Activated CD4-positive, alpha-beta T cell treated with anti-CD3 and anti-CD28 coated beads, Interleukin-2, Interleukin-6, amounts not matched to agents 100 ng/mL and 50 ng/mL, durations not matched to agents 16 hours and 8 hours (primary cell): ENCODE results near the gene PRTFDC1.
"Not testable (repeated sequence)": the region's sequence is repeated elsewhere in the genome, so short reads cannot be mapped to it uniquely, and the experiment has no call there.

ENCODE experiments used
- DNase-seq: peaks from one replicate; pipeline ENCODE4 v3.0.0-alpha.2; 2020

PRTFDC1 gene, protein sequence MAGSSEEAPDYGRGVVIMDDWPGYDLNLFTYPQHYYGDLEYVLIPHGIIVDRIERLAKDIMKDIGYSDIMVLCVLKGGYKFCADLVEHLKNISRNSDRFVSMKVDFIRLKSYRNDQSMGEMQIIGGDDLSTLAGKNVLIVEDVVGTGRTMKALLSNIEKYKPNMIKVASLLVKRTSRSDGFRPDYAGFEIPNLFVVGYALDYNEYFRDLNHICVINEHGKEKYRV

DNA sequence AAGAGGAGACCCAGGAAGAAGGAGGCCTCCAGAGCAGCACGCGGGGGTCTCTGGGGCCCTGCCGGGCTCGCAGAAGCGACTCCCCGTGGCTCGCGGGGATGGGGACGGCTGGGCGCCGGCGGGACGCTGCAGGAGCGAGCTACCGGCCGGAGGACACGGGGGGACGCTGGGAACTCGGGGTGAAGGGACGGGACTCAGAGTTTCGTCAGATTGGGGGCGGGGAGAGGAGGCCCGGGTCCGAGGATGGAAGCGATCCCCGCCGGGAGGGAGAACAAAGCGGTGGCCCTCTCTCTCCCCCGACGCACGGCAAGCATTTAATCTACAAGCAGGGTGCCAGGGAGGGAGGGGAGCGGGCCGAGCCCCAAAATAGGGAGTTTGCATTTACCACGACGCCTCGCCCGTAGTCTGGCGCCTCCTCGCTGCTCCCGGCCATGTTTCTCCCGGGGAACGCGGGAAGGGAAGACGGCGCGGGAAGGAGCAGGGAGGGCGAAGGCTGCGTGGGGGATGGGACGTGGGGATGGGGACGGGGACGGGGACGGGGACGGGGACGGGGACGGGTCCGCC is at the start of gene PRTFDC1:
Gene PRTFDC1 (minus strand): TSS at position 464 of the 564 bp plus-strand sequence. CDS start 31 bp downstream, at position 433.
- peak; percentile 32 for DNase-seq

DNA sequence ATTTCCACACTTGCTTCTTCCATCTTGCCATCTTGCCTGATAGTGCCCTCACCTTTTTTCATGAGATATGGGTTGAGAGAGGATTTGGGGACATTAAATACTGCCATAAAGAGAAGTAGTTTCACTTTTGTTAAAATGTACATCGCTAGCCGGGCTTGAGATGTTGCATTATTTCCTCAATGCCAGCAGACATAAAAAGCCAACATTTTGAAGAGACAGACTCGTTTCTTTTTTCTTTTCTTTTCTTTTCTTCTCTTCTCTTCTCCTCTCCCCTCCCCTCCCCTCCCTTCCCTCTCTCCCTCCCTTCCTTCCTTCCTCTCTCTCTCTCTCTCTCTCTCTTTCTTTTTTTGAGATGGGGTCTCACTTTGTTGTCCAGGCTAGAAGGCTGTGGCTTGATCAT is 45.6 kb upstream of the PRTFDC1 start:
- DNase-seq = no peak

DNA sequence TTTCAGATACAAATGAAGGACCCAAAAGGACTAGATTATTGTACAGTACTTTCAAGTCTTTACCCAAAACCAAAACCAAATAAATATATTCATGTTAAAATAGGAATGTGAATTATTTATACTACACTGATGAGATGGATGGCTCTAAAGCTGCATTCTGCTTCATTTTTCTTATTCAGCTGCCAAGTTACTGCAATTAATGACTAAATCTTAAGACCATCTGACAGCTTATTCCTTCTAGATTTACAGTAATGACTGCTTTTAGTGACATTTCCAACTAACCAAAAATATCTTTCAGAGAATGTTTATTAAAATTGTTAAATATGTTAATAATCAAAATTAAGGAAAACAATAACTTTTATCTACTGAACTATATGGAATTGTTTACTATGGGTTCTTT is 42.7 kb upstream of the PRTFDC1 start:
- DNase-seq = no peak

DNA sequence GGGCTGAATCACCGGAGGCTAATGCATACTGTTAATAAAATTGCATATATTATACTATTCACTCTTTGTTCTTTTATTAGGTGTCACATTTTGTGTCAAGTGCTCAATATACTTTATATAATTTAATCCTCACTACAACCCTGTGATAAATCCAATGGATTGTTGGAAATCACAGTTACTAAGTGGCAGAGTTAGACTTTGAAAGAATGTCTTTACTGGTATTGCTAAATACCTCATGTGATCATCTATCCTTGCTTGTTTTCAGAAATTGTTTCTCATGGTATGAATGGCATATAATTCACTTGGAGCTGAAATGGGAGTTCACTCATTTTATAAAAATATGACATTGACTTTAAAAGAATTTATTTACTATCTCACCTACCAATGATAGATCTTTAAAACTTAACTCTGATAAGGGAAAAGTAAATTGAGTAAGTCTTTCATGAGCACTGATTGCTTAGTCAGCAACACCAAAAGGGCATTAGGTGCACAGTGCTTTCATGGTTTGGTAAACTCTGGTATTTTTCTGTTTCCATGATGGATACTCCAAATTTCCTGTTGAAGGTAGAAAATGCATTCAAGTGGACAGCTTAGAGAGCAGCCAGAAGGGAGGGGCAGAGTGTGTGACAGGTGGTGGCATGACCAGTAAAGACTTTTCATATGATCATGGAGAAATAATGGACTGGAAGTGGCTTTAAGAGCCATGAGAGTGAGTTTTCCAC is 41.0 kb upstream of the PRTFDC1 start:
- no peak for DNase-seq

DNA sequence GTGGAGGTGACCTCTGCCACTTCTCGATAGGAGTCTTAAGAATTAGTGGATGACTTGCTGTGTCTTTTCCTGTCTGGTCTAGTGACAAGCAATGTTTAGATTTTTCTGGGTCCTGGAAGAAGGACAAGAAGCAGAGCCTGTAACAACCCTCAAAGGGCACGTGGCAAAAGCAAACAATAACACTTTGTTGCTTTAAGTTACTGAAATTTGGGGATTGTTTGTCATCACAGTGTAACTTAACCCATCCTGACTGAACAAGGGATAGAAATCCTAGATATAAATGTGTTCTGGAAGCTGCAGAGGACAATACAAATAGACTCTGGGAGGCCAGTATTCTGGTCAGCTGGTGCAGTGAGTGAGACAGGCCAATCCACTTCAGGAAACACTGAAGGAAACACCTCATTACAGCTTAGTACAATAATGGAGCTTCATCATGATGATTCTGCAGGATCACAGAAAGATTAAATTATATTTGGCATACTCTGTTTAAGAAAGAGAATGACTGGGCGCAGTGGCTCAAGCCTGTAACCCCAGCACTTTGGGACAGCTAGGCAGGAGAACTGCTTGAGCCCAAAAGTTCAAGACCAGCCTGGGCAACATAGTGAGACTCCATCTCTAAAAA is 40.2 kb upstream of the PRTFDC1 start:
- DNase-seq = no peak

DNA sequence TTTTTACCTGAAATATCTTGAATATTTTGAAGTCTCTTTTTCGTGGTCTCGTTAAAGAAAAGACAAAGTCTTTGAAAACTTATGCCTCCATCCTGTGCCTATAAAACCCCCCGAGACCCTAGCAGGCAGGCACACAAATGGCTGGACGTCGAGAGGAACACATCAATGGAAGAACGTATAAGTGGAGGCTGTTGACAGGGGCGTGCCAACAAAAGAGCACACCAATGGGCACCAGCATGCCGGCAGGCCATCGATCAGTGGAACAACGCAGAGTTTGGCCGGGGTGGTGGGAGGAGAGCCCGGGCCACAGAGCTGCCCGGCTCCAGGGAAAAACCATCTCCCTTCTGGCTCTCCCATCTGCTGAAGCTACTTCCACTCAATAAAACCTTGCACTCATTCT is 38.9 kb upstream of the PRTFDC1 start:
- DNase-seq = no peak

DNA sequence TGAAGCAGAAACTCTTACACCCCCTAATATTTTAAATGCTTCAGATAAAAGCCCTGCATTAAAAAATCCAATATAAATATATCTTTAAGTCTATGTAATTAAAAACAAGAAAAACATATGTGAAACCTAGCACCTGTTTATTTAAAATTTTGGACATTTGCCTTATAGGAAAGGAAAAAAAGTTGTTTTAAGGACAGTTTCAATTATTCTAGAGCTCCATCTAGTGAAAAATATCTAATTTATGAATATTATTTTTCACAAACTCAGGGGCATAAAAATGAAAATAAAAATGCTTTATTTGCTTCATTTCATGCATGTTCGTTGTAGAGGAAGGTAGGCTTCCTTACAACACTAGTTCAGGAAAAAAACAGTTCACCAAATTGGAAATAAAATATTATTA is 37.5 kb upstream of the PRTFDC1 start:
- no peak for DNase-seq

DNA sequence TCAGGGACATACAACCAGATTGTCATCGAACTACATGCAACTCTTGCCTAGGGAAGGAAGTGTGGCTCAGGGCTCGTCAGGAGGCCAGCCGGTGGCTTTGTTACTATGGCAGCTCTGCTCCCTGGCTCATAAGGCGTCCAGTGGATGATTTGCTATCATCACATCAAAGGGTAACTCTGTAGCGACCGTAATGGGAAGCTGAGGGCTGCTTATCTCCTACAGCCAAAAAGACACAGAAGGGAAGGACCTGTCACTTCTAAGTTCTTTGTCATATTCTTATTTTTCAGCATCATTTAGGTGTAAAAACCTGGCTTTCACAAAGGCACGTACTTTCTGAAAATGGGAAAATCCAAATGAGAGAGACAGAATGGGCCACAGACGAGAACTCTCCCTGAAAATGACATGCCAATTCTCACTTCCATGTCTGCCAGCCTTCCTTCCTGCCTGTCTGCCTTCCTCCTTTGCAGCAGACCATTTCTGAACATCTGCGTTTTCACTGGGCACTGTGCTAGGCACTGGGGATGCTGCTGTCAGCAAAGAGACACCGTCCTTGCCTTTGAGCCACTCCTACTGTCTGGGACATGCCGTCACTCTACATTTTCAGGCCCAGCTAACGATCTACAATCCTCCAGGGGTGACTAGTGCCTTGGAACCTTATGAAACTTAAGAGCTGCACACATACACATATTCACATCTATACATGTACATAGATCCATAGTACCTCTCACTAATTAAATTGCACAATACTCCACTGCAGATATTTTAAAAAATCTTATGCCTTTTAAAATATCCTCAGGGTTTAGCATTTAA is 36.6 kb upstream of the PRTFDC1 start:
- no peak for DNase-seq

DNA sequence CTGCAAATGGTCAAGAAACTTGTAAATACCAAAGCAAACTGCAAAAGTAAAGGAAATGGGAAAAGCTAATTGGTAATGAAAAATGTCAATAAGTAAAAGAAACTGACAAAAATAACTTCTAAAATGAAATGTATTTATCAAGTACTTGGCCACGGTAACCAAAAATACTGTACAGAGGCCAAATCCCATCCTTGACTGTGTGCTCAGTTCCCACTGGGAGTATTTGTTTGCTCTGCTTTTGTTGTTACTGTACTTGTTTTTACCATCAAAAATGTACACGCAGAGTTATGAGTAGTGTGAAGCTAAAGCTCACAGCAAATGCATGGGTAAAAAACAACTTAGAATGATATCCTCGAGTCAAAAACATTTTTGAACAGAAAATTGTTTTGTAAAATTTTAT is 32.5 kb upstream of the PRTFDC1 start:
- no peak for DNase-seq

DNA sequence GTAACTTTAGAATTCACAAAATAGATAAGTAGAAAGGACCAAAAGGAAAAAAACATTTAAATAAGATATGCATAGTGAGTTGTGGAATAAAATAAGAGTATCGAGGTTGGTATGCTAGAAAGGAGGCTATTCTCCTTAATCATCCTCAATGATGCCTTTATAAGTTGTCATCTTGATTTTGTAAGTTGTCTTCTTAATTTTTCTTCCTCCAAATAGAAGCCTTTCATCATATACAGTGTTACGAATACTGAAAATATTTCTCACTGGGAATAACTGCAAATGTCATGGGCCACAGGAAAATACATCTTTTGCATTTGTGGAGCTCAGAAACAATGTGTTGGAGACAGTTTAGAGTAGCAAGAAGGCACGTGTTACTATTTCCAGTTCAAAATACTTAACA is 31.5 kb upstream of the PRTFDC1 start:
- no peak for DNase-seq

DNA sequence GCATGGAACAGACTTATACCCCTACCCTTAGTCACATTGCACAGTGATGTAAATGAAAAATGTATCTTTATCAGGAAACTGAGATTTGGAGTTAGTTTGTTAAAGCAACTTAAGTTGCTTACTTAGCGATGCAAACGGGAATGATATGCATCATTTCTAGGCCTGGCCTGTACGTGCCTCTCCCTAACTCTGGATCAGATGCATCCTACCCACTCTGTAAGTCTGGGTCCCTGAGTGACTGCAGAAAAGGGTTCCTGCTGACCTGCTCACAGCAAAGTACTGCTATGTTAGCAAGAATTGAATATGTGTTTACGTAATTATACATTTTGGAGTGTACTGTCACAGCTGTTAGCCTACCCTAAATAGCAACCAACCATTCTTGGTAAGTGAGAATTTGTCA is 30.7 kb upstream of the PRTFDC1 start:
- DNase-seq = no peak

DNA sequence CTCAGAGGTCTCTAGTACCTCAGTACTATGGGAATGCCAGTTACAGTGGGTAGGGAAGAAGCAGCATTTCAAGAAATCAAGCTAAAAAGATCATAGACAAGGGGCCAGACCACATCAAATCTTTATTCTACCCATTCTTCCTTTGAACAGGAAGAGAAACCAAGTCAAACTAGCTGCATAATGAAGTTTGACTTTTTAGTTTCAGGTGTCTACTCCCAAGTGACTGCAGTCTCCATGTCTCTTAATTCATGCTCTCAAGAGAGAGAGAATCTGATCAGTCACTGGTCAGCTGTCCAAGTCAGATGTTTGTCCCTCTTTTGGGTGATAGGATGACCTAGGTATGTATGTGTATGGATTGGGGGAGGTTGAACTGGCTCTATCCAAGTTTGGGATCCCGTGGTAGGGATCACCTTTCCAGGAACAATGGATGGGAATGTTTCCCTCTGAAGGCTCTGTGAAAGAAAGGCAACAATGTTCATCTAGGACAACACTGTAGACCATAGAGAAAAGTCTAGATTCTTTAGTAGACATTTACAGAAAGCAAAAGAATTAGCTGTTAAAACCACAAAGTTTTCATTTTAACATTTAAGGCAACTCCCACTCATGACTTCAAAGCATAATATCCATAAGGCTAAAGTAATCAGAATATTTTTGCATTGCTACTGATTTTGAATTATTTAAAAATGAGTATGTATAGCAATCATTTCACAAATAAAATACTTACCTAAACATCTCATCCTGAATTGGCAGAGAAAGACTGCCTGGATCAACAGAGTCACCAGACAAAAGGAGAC is 30.1 kb upstream of the PRTFDC1 start:
- DNase-seq = no peak

DNA sequence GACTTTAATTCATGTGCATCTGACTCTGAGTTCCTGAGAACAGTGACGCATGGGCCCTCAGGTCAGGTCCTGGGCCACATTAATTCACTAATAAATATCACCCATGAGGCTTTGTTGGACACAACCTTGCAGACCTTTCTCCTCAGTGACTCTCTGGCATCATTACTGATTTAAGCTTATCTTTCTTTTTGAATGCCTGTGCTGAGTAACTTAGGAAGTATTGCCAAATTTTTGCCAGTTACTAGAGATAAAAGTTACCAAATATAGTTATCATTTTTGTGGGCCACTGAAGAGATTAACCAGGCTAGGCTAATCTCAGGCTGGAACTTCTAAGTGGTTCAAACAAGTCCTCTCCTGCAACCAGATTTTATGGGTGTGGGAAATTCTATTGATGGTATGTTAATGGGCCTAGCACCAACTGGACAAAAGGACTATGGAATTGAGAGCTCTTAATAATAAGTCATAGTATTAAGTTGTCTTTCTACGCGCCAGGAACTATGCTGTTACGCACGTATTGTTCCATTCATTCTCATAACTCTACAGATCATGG is 28.8 kb upstream of the PRTFDC1 start:
- DNase-seq = no peak

DNA sequence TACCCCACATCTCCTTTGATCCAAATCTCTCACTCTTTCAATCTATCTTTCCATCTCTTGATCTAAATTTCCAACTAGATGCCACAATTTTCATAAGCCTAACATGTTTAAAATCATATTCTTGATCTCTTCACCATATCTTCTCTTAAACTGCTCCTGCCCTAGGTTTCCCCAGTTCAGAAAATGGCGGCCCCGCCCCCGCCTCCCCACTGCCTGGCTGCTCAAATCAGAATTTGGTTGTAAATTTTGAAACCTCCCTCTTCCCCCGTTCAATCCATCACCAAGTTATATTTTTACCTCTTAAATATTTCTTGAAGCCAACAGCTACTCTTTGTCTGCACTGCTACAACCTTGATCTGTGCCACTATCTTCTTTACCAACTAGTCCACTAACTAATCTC is 27.3 kb upstream of the PRTFDC1 start:
- DNase-seq = no peak

DNA sequence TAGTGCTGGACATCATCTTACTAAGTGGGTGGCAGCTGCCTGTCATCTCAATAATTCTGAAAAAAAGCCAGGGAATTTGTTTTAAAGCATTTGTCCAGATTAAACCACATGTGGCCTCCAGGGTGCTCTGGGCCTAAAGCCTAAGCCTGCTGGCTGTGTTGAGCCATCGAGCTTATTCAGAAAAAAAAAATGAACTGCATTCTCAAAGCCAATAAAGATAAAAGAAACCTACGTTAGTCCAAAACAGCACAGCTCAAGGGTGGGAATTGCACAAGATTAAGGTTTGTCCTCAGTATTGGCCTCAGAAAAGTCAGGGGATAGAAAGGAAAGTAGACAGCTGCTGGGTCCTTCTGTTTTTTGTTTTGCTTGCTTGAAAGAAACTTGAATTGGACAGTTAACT is 22.6 kb upstream of the PRTFDC1 start:
- no peak for DNase-seq

DNA sequence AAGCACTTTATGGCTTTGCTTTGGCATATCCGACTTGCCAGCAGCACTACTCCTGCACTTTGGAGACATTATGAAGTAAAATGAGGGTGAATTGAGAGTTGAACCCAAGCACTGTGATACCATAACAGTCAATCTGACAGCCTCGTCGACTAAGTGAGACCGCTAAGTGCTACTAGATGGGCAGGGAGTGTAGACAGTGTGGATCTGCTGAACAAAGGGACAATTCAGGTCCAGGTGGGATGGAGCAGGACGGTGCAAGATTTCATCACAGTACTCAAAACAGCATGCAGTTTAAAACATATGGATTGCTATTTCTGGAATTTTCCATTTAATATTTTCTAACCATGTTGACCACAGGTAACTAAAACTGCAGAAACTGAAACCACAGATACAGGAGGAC is 20.8 kb upstream of the PRTFDC1 start:
- DNase-seq = no peak

DNA sequence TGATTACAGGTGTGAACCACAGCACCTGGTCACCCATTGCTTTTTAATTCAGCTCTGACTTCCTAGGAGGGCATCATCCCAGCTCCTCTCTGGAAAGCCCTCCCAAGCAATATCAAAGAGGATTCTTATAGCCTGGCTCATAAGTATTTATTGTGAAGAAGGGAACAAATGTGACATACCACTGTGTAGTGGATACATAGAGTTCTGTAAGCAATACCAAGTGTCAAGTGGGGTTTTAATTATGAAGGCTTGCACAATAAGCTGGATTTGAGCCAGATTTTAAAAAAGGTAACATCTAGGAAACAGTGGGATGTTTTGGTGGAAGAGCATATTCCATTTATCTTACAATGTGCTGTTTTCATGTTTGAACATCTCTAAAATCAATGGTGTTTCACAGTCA is 19.0 kb upstream of the PRTFDC1 start:
- no peak for DNase-seq

DNA sequence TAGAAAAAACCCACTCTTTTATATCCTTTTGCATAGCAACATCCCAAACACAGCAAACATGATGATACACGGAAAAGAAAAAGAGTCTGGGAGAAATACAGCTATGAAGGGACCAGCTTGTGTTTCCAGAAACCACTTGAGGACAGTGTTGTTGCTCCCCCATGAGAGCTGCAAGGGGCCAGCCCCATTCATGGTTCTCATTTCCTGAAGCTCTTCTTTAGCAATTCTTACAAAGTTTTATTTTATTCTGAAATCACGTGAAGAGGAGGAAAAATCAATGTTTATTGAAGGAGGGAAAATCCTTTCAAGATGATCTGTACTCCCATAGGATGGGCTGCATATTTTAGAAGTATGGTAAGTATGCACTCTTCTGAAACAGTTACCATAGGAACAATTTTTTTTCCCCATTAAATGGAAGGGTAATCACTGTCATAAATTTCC is 17.5 kb upstream of the PRTFDC1 start:
- no peak for DNase-seq

DNA sequence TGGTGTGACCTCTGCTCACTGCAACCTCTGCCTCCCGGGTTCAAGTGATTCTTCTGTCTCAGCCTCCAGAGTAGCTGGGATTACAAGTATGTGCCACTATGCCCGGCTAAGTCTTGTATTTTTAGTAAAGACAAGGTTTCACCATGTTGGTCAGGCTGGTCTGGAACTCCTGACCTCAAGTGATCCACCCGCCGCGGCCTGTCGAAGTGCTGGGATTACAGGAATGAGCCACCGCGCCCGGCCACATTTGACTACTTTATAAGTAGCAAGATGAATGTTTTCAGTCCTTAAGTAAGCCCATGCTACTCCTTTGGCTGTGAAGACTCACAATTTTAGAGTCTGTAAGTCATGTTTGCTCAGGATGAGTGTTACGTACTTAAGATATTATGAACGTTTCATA is 16.5 kb upstream of the PRTFDC1 start:
- DNase-seq = not testable (repeated sequence)

DNA sequence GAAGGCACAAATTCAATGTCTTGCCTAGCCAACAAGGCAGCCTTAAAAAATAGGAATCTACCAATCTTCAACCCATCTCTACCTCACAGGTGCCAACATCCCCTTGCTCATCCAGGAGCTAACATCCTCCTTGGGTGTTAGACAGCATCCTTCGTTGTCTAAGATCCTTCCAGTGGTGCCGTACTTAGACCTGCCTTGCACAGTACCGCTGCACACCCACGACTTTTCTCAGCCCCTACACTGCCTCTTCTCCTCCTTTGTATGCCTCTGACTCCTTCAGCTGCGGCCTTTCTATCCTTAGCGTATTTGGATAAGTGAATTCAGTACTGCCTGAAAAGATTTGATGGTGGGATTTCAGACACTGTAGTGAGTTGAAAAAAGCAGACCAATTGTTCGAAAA is 15.9 kb upstream of the PRTFDC1 start:
- DNase-seq = no peak

DNA sequence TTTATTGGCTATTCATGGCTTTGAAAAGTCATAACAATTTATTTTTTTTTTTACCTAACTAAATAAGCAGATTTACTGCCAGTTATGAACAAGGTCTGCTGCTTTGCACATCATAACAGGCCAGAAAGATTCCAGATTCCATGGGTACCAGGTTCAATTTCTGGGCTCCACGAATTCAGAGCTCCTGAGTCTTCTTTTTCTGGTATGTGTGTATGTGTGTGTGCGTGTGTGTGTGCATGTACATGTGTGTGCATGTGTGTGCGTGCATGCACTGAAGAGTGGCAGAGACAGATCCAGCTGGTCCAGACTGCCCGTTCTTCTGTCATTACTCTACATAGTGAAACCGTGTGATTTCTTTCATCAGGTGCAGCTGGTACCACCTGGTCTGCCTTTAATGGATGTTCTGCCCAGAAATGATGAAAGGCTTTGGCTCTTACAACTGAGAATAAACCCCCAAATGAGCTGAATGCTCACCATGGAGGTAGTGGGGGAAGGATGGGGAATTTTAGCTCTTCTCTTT is 14.6 kb upstream of the PRTFDC1 start:
- no peak for DNase-seq

DNA sequence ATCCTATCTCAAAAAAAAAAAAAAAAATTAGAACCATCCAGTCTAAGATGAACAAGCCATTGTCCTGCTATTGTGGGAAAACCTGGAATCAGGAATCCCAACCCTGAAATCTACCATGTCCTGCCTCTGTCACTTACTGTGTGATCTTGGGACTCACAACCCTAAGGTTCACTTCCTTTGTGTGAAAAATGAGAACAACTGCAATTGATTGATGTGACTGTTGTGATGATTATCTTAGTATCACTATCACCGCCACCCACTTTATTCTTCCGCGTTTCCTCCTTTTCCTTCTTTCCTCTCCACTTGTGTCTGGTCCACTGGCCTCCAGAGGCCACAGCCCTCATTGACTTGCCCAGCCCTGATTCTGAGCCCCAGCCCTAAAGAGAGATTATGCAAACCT is 12.6 kb upstream of the PRTFDC1 start:
- no peak for DNase-seq
